Measurements from ENCODE around the gene S1PR3.

DNA sequence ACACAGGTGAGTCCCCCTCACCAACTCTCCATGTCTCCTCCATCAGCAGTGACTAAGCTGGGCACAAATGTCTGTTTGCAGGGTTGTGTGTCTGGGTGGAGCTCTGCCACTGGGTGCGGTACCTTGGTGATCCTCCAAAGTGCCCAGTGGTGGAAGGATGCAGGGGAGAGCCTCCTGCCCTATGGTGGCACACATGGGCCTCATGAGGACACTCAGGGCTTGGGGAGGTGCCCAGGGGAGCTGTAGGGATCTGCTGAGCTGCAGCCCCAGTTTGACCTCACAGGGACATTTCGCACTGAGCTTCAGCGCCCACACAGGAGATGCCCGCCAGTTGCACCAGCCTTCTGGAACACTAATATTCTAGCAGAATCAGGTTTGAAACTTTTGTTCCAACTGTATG lies 29.5 kb downstream of the S1PR3 start:
- TF ChIP-seq, protein P1, sequence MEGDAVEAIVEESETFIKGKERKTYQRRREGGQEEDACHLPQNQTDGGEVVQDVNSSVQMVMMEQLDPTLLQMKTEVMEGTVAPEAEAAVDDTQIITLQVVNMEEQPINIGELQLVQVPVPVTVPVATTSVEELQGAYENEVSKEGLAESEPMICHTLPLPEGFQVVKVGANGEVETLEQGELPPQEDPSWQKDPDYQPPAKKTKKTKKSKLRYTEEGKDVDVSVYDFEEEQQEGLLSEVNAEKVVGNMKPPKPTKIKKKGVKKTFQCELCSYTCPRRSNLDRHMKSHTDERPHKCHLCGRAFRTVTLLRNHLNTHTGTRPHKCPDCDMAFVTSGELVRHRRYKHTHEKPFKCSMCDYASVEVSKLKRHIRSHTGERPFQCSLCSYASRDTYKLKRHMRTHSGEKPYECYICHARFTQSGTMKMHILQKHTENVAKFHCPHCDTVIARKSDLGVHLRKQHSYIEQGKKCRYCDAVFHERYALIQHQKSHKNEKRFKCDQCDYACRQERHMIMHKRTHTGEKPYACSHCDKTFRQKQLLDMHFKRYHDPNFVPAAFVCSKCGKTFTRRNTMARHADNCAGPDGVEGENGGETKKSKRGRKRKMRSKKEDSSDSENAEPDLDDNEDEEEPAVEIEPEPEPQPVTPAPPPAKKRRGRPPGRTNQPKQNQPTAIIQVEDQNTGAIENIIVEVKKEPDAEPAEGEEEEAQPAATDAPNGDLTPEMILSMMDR (IDR thresholded peaks at IDR 0.05; ENCODE audit: borderline replicate concordance, extremely low read depth, low read length, poor library complexity, severe bottlenecking) = no peak
- no peak for TF ChIP-seq EZH2 (IDR thresholded peaks at IDR 0.05; ENCODE audit: borderline replicate concordance, low read depth, low read length, severe bottlenecking)
